HEK293 (cell line): ENCODE measurements around the gene GTF2H4.
A peak's percentile ranks its signal among the peaks of the same experiment; 100 is the strongest.

Source experiments
- CTCF ChIP-seq: fragments of 450-650 bp; formaldehyde crosslinking; IDR thresholded peaks from 2 replicates; pipeline ENCODE4 v1.5.1; 2016; ENCODE audit warnings: missing biosample characterization, missing genetic modification characterization
- ELK4 ChIP-seq: IDR thresholded peaks from 2 replicates; pipeline ENCODE4 v1.6.1; 2011; ENCODE audit warnings: mild to moderate bottlenecking, low read depth, low read length, borderline replicate concordance
- HOXA7 ChIP-seq: sonication (generic); formaldehyde crosslinking; IDR thresholded peaks from 2 replicates; pipeline ENCODE4 v1.8.1; 2022; ENCODE audit warnings: missing genetic modification reagents, borderline replicate concordance
- KLF7 ChIP-seq: fragments of 450-650 bp; formaldehyde crosslinking; IDR thresholded peaks from 2 replicates; pipeline ENCODE4 v1.5.1; 2016; ENCODE audit warnings: missing biosample characterization, missing genetic modification characterization, borderline replicate concordance
- RBAK ChIP-seq: fragments of 450-650 bp; formaldehyde crosslinking; IDR thresholded peaks from 2 replicates; pipeline ENCODE4 v1.5.1; 2016; ENCODE audit warnings: missing biosample characterization, missing genetic modification characterization
- ZBTB7A ChIP-seq: fragments of 450-650 bp; formaldehyde crosslinking; IDR thresholded peaks from 2 replicates; pipeline ENCODE4 v1.5.1; 2016; ENCODE audit warnings: low read depth, missing biosample characterization, missing genetic modification characterization
- ZFP37 ChIP-seq: fragments of 450-650 bp; formaldehyde crosslinking; IDR thresholded peaks from 2 replicates; pipeline ENCODE4 v1.5.1; 2016; ENCODE audit warnings: missing biosample characterization, missing genetic modification characterization
- ZFP69B ChIP-seq: fragments of 450-650 bp; formaldehyde crosslinking; IDR thresholded peaks from 2 replicates; pipeline ENCODE4 v1.5.1; 2016; ENCODE audit warnings: missing biosample characterization, missing genetic modification characterization
- ZNF155 ChIP-seq: fragments of 450-650 bp; formaldehyde crosslinking; IDR thresholded peaks from 2 replicates; pipeline ENCODE4 v1.5.1; 2016; ENCODE audit warnings: missing biosample characterization, missing genetic modification characterization
- ZNF169 ChIP-seq: fragments of 450-650 bp; formaldehyde crosslinking; IDR thresholded peaks from 2 replicates; pipeline ENCODE4 v1.5.1; 2016; ENCODE audit warnings: missing biosample characterization, missing genetic modification characterization
- ZNF202 ChIP-seq: fragments of 450-650 bp; formaldehyde crosslinking; IDR thresholded peaks from 2 replicates; pipeline ENCODE4 v1.5.1; 2016; ENCODE audit warnings: missing biosample characterization, missing genetic modification characterization, borderline replicate concordance
- ZNF398 ChIP-seq: fragments of 450-650 bp; formaldehyde crosslinking; IDR thresholded peaks from 2 replicates; pipeline ENCODE4 v1.5.1; 2017; ENCODE audit warnings: missing biosample characterization, missing genetic modification characterization
- ZNF48 ChIP-seq: fragments of 450-650 bp; formaldehyde crosslinking; IDR thresholded peaks from 2 replicates; pipeline ENCODE4 v1.5.1; 2016; ENCODE audit warnings: missing biosample characterization, missing genetic modification characterization
- ZNF529 ChIP-seq: fragments of 450-650 bp; formaldehyde crosslinking; IDR thresholded peaks from 2 replicates; pipeline ENCODE4 v1.5.1; 2017; ENCODE audit warnings: missing genetic modification characterization, missing biosample characterization; ENCODE audit not compliant: insufficient replicate concordance
- ZNF544 ChIP-seq: fragments of 450-650 bp; formaldehyde crosslinking; IDR thresholded peaks from 2 replicates; pipeline ENCODE4 v1.5.0; 2017; ENCODE audit warnings: missing biosample characterization, missing genetic modification characterization
- ZNF768 ChIP-seq: fragments of 450-650 bp; formaldehyde crosslinking; IDR thresholded peaks from 2 replicates; pipeline ENCODE4 v1.5.1; 2018; ENCODE audit warnings: missing biosample characterization, mild to moderate bottlenecking, missing genetic modification characterization
- ZNF777 ChIP-seq: fragments of 450-650 bp; formaldehyde crosslinking; IDR thresholded peaks from 2 replicates; pipeline ENCODE4 v1.5.1; 2017; ENCODE audit warnings: missing biosample characterization, missing genetic modification characterization, borderline replicate concordance
- ZNF791 ChIP-seq: fragments of 450-650 bp; formaldehyde crosslinking; IDR thresholded peaks from 2 replicates; pipeline ENCODE4 v1.5.1; 2016; ENCODE audit warnings: missing biosample characterization, missing genetic modification characterization
- ZNF837 ChIP-seq: fragments of 450-650 bp; formaldehyde crosslinking; IDR thresholded peaks from 2 replicates; pipeline ENCODE4 v1.5.1; 2016; ENCODE audit warnings: missing biosample characterization, missing genetic modification characterization
- ZSCAN30 ChIP-seq: fragments of 450-650 bp; IDR thresholded peaks from 2 replicates; pipeline ENCODE4 v1.5.1; 2018; ENCODE audit warnings: missing biosample characterization, mild to moderate bottlenecking, missing genetic modification characterization, moderate library complexity
- TF ChIP-seq, protein P1 (sequence below): fragments of 450-650 bp; formaldehyde crosslinking; IDR thresholded peaks from 2 replicates; pipeline ENCODE4 v1.5.0; 2017; ENCODE audit warnings: missing biosample characterization, missing genetic modification characterization, borderline replicate concordance
- TF ChIP-seq, protein P2 (sequence below): fragments of 450-650 bp; formaldehyde crosslinking; IDR thresholded peaks from 2 replicates; pipeline ENCODE4 v1.5.1; 2016; ENCODE audit warnings: missing biosample characterization, missing genetic modification characterization
- TF ChIP-seq, protein P3 (sequence below): fragments of 450-650 bp; formaldehyde crosslinking; IDR thresholded peaks from 2 replicates; pipeline ENCODE4 v1.5.1; 2016; ENCODE audit warnings: missing biosample characterization, missing genetic modification characterization
- TF ChIP-seq, protein P4 (sequence below): fragments of 450-650 bp; formaldehyde crosslinking; conservative IDR thresholded peaks from 2 replicates; pipeline ENCODE4 v1.5.1; 2016; ENCODE audit warnings: low read depth, missing biosample characterization, missing genetic modification characterization

The GTF2H4 gene

DNA sequence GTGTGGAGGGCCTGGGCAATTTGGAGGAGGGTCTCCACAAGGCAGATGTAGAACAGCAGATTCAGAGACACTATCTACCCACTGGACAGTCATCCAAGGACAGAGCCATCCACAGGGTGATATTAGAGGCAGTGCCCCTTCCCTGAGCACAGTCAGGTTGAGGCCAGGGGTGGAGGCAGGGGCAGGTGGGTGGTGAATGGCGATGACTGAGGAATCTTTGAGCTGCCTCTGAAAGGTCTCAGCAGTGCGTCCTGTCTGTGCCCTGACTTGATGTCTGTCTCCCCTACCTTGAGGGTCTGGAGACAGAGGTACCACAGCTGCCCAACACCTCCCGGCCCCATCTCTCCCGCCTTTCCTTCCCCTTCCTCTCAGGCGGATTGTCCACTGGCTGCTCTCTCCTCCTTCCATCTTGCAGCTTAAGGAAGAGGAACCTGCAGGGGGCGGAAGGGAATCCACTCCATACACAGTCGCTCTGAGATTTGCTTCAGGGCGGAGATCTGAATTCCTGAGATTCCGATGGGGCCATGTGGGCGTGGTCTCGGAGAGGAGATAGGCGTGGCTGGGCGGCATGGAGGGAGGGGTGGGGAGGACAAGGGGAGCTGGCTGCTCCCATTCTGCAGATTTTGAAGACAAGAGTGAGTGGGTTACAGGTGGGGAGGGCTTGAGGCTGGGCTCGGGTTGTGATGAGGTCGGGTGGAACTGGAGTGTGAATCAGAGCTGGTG is 34.5 kb downstream of the GTF2H4 start (continued):
- TF ChIP-seq, protein P1, sequence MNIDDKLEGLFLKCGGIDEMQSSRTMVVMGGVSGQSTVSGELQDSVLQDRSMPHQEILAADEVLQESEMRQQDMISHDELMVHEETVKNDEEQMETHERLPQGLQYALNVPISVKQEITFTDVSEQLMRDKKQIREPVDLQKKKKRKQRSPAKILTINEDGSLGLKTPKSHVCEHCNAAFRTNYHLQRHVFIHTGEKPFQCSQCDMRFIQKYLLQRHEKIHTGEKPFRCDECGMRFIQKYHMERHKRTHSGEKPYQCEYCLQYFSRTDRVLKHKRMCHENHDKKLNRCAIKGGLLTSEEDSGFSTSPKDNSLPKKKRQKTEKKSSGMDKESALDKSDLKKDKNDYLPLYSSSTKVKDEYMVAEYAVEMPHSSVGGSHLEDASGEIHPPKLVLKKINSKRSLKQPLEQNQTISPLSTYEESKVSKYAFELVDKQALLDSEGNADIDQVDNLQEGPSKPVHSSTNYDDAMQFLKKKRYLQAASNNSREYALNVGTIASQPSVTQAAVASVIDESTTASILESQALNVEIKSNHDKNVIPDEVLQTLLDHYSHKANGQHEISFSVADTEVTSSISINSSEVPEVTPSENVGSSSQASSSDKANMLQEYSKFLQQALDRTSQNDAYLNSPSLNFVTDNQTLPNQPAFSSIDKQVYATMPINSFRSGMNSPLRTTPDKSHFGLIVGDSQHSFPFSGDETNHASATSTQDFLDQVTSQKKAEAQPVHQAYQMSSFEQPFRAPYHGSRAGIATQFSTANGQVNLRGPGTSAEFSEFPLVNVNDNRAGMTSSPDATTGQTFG (tag by site-specific recombination) = no peak
- TF ChIP-seq KLF7 (tag by site-specific recombination) = no peak
- no peak for TF ChIP-seq RBAK (tag by site-specific recombination)
- TF ChIP-seq ZNF837 (tag by site-specific recombination) = no peak
- TF ChIP-seq, protein P2, sequence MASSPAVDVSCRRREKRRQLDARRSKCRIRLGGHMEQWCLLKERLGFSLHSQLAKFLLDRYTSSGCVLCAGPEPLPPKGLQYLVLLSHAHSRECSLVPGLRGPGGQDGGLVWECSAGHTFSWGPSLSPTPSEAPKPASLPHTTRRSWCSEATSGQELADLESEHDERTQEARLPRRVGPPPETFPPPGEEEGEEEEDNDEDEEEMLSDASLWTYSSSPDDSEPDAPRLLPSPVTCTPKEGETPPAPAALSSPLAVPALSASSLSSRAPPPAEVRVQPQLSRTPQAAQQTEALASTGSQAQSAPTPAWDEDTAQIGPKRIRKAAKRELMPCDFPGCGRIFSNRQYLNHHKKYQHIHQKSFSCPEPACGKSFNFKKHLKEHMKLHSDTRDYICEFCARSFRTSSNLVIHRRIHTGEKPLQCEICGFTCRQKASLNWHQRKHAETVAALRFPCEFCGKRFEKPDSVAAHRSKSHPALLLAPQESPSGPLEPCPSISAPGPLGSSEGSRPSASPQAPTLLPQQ (tag by site-specific recombination) = no peak
- TF ChIP-seq ELK4 = no peak
- no peak for TF ChIP-seq ZBTB7A
- TF ChIP-seq HOXA7 (CRISPR knock-in tag) = no peak
- TF ChIP-seq, protein P3, sequence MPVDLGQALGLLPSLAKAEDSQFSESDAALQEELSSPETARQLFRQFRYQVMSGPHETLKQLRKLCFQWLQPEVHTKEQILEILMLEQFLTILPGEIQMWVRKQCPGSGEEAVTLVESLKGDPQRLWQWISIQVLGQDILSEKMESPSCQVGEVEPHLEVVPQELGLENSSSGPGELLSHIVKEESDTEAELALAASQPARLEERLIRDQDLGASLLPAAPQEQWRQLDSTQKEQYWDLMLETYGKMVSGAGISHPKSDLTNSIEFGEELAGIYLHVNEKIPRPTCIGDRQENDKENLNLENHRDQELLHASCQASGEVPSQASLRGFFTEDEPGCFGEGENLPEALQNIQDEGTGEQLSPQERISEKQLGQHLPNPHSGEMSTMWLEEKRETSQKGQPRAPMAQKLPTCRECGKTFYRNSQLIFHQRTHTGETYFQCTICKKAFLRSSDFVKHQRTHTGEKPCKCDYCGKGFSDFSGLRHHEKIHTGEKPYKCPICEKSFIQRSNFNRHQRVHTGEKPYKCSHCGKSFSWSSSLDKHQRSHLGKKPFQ (tag by site-specific recombination) = no peak
- TF ChIP-seq ZNF169 = no peak
- no peak for TF ChIP-seq ZSCAN30
- TF ChIP-seq ZNF398 (tag by site-specific recombination) = no peak
- TF ChIP-seq ZNF777 (tag by site-specific recombination) = no peak
- no peak for TF ChIP-seq ZNF155 (tag by site-specific recombination)
- TF ChIP-seq ZNF529 (tag by site-specific recombination) = no peak
- no peak for TF ChIP-seq ZNF544 (tag by site-specific recombination)
- no peak for TF ChIP-seq ZFP37
- no peak for TF ChIP-seq ZNF48 (tag by site-specific recombination)
- TF ChIP-seq ZNF202 (tag by site-specific recombination) = no peak
- TF ChIP-seq ZNF791 (tag by site-specific recombination) = no peak
- no peak for TF ChIP-seq ZFP69B
- TF ChIP-seq CTCF (tag by site-specific recombination) = peak; percentile 63; the same call in 1 of the 2 replicates
- TF ChIP-seq, protein P4, sequence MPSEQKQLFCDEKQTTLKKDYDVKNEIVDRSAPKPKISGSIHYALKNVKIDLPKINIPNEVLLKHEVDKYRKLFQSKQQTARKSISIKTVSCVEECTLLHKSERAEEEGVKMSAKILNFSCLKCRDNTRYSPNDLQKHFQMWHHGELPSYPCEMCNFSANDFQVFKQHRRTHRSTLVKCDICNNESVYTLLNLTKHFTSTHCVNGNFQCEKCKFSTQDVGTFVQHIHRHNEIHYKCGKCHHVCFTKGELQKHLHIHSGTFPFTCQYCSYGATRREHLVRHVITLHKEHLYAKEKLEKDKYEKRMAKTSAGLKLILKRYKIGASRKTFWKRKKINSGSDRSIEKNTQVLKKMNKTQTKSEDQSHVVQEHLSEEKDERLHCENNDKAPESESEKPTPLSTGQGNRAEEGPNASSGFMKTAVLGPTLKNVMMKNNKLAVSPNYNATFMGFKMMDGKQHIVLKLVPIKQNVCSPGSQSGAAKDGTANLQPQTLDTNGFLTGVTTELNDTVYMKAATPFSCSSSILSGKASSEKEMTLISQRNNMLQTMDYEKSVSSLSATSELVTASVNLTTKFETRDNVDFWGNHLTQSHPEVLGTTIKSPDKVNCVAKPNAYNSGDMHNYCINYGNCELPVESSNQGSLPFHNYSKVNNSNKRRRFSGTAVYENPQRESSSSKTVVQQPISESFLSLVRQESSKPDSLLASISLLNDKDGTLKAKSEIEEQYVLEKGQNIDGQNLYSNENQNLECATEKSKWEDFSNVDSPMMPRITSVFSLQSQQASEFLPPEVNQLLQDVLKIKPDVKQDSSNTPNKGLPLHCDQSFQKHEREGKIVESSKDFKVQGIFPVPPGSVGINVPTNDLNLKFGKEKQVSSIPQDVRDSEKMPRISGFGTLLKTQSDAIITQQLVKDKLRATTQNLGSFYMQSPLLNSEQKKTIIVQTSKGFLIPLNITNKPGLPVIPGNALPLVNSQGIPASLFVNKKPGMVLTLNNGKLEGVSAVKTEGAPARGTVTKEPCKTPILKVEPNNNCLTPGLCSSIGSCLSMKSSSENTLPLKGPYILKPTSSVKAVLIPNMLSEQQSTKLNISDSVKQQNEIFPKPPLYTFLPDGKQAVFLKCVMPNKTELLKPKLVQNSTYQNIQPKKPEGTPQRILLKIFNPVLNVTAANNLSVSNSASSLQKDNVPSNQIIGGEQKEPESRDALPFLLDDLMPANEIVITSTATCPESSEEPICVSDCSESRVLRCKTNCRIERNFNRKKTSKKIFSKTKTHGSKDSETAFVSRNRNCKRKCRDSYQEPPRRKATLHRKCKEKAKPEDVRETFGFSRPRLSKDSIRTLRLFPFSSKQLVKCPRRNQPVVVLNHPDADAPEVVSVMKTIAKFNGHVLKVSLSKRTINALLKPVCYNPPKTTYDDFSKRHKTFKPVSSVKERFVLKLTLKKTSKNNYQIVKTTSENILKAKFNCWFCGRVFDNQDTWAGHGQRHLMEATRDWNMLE (tag by site-specific recombination) = no peak
- no peak for TF ChIP-seq ZNF768
